GM12891 (cell line): Measurements from ENCODE around the gene SLX4IP.

Experiments
- POLR2A ChIP-seq: IDR thresholded peaks from 2 replicates; pipeline ENCODE4 v1.6.1; 2011; ENCODE audit warnings: low read depth, low read length, control low read depth
- POLR2AphosphoS5 ChIP-seq: IDR thresholded peaks from 2 replicates; pipeline ENCODE4 v1.6.1; 2011; ENCODE audit warnings: low read depth, low read length, control low read depth

DNA sequence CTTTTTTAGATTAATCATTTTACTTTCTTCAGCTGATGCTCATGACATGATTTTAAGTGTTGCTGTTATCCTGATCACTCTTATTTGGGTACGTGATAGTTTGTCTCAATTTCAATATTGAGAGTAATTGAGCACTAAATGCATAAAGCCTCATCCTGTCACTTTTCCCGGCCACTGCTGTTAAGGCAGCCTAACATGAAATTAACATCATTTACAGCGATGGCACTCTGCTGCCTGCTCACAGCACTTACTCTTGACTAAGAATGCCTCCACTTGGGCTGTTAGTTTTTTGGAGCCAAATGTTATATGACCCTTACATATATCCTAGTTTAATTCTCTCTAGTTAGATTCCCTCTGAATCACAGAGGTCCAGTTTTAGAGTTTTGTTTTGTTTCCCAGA is 107.3 kb downstream of the SLX4IP start:
- no peak for TF ChIP-seq POLR2A
- no peak for TF ChIP-seq POLR2AphosphoS5
